Erythroblast (primary cell): ENCODE data around the gene ERFL.

Experiments used
- GATA1 ChIP-seq: IDR thresholded peaks from 2 replicates; pipeline ENCODE4 v1.6.1; 2011; ENCODE audit warnings: low read depth, mild to moderate bottlenecking, control low read depth, low read length, moderate library complexity
- POLR2A ChIP-seq: IDR thresholded peaks from 2 replicates; pipeline ENCODE4 v1.6.1; 2011; ENCODE audit warnings: mild to moderate bottlenecking, low read length

DNA sequence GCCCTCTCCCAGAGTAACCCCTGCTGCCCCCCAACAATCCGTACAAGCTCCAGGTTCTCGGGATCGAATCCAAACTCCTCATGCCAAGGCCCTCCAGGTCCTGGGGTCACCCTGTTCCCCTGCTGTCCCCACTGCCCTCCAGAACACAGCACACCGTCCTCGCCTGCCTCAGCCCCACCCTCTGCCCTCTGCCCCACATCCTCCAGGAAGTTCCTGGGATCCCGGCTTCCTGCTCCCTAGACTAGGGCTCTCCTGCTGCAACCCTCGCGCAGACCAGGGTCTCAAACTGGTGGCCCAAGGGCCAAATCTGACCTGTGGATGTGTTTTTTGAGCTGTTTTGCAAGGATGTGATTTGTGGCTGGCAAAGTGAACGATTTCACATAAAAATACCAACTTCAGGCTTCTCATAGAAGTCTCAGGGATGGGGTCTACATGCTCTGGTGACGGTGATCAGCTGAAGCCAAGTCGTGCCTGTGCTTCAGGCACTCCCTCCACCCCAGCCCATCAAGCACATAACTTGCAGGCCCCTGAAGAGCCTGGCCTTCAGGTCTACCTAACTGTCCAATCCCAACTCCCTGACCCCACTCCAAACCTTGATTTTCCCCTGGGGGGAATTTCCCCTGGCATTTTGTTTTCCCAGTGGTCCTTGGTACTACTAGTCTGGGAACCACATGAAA, 29.1 kb upstream of the ERFL start:
- TF ChIP-seq POLR2A (no peak), GATA1 (no peak)
